ENCODE results near the gene GZF1.

Gene GZF1

DNA sequence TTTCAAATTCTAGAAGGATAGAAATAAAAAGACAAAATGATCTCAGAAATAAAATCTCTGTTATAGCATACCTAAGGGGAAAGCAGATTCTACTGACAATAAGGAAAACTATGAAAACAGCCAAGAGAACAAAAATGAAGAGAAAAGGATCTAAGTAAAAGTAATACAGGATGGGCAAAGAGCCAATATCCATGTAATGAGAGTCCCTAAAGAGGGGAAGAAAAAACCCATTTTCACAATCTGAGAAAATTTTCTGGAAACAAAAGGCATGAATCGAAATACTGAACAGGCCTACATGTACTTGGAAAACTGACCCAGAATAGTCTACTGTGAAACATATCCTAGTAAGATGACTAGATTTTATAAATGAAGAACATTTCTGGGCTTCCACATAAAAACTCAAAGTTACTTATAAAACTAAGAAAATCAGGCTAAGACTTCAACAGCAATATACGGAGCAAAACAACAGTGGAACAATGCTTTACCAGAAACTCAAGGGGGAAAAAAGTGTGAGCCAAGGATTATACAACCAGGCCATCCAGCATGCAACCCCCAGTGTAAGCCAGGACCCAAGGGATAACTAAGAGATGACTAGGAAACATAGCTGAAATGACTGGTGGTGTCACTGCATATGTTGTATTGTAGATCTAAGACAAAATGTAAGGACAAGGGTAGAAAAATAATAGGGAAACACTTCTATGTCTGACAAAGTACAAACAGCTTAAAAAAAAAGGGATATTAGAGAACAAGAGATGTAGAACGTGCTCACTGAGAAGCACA is 49.1 kb downstream of the GZF1 start:
- DNase-seq, result no peak

DNA sequence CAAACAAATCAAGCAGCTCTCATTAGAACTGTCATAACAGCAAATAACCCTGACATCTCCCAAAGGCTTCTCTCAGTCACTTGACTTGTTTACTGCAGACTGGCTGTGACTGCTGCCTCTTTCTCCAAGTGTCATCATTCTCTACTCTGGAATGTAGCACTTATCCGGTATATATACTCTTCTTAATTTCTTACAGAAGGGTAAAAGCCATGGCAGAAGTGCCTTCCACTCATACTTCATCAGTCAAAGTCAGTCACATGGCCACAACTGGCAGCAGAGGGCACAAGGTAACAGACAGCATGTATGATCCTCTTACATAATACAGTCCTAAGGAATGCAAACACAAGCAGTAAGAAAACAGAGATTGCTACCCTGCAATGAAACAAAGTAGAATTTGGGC is 50.0 kb downstream of the GZF1 start:
- peak; percentile 26 to 41 for DNase-seq

DNA sequence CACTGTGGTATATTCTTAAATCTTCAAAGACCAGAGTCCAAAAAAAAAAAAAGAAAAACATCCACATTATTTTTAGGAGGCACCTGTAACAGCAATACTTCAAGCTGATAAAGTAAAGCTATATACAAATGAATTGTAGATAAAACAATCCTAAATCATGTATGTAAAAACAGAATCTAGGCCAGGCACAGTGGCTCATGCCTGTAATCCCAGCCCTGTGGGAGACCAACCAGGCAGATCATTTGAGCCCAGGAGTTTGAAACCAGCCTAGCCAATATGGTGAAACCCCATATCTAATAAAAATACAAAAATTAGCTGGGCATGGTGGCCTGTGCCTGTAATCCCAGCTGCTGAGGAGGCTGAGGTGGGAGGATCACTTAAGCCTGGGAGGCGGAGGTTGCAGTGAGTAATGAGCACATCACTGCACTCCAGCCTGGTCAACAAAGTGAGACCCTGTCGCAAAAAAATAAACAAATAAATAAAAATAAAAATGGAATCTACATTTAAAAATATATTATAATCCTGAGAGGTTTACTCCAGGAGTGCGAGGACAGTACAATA is 52.0 kb downstream of the GZF1 start:
- DNase-seq, result no peak

DNA sequence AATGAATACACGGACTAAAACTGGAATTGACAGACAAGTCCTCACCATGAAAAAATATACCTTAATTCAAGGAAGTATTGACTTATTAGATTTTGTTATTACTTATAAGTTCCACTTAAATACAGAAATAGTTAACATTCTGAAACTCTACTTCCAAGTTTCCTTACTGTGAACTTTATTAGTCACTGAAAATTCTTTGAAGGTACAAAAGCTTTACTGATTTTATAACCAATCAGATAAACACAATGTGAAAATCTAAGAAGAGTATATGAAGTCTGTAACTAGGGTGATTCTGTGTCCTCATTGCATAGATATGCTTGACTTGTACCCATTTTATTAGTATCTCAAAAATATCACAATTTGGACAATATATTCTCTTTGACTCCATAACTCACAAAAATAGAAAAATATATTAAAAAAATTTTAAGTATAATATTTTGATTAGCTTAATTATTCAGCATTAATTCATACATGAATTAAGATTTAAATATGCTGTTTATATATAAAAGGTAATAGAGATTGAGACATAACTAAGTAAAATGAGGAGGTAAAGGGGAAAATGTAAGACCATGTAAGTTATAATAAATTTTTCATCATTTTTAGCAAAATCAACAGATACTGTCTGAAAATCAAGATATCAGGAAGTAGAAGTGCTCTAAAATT is 52.7 kb downstream of the GZF1 start:
- DNase-seq, result no peak

DNA sequence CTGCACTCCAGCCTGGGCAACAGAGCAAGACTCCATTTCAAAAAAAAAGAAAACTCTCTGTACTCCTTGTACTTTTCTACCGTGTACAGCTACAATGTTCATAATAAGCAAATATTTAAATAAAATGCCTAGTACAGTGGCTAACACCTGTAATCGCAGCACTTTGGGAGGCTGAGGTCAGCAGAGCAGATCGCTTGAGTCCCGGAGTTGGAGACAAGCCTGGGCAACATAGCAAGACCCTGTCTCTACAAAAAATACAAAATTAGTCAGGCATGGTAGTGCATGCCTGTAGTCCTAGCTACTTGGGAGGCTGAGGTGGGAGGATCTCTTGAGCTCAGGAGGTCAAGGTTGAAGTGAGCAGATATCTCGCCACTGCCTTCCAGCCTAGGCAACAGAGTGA is 53.6 kb downstream of the GZF1 start:
- no peak for DNase-seq

DNA sequence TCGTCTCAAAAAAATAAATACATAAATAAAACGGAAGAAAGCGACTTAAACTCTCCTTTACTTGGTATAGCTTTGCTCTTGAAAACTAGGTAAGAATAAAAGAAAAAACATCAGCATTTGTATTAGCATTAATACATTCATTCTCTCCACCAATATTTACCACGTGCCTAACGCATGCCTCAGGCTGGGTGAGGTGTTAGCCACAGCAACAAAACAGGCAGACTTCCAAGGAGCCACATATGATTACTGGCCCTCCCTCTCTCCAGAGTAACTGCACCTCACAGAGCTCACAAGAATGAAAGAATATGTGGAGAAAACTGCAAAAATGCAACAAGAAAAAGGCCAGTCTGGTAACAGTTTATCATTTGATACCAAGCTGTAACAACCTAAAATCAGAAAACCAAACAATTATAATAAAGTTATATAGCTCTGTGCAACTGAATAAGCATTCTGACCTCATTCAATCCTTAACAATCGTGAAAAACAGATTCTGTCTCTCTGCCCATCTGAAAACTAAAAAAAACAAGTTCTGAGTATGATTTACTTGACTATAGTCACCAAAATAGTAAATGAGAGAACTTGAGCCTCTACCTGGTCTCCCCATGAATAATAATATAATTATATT is 54.1 kb downstream of the GZF1 start:
- no peak for DNase-seq

- no peak for DNase-seq
Measured at GRCh38 chr20:23417861-23418260, 55.9 kb downstream of the GZF1 start.

DNA sequence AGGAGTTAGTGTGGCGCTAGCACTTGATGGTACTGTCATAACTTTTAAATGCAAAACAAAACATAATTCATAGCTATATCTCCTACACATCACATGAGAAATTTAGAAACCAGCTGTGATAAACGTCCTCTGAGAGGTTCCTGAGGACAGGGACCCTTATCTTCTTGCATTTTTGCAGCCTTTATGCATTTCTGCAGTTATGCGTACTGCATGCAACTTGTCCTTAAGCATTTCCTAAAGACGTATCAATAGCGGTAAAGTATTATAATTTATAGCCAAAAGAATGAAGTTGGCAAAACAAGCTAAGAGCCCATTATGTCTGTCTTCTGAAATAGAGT is 57.6 kb downstream of the GZF1 start:
- no peak for DNase-seq

- peak in 1 of 2 experiments; percentile 20 for DNase-seq
Measured at GRCh38 chr20:23419995-23420901, 58.3 kb downstream of the GZF1 start.

- DNase-seq, result peak; percentile 87 to 91
Measured at GRCh38 chr20:23420943-23421931, 59.3 kb downstream of the GZF1 start, which contains the start of gene NAPB. TSS of gene NAPB (minus strand) at chr20:23421488. CDS start at chr20:23421402, 86 bp downstream.

Data from AML-193 (cell line).